Osteoblast (primary cell): ENCODE measurements around the gene DNAI1. TPM values are rescaled to one million over a fixed set of nuclear protein-coding genes. Genes with fewer than 3 reads are reported as not detected.
A peak's percentile ranks its signal among the peaks of the same experiment; 100 is the strongest.

Experiments used
- DNase-seq: peaks from one replicate; pipeline ENCODE4 v3.0.0; 2011; ENCODE audit warnings: low spot score, mixed read lengths; ENCODE audit not compliant: insufficient read length; ENCODE audit errors: missing footprints
- H2AFZ ChIP-seq: 2 replicates; pipeline ENCODE4 v1.6.0; 2011; ENCODE audit warnings: mild to moderate bottlenecking, low read length
- H3K27ac ChIP-seq: 2 replicates; pipeline ENCODE4 v1.5.1; 2011; ENCODE audit warnings: mild to moderate bottlenecking, low read depth, low read length, moderate library complexity
- H3K27me3 ChIP-seq: 2 replicates; pipeline ENCODE4 v1.6.0; 2012; ENCODE audit warnings: mild to moderate bottlenecking, control low read depth, inconsistent platforms, low read length, moderate library complexity; ENCODE audit not compliant: insufficient read depth
- H3K36me3 ChIP-seq: 2 replicates; pipeline ENCODE4 v1.5.1; 2011; ENCODE audit warnings: mild to moderate bottlenecking, low read length, control low read depth, moderate library complexity; ENCODE audit not compliant: insufficient read depth
- H3K4me1 ChIP-seq: 2 replicates; pipeline ENCODE4 v1.5.1; 2011; ENCODE audit warnings: mild to moderate bottlenecking, low read length, control low read depth, moderate library complexity; ENCODE audit not compliant: insufficient read depth
- H3K4me2 ChIP-seq: 2 replicates; pipeline ENCODE4 v1.6.0; 2011; ENCODE audit warnings: mild to moderate bottlenecking, low read length; ENCODE audit not compliant: insufficient read depth
- H3K4me3 ChIP-seq: fragments of 200-600 bp; sonication (generic); 3 replicates; pipeline ENCODE4 v1.5.1; 2012; ENCODE audit warnings: mild to moderate bottlenecking, low read length, inconsistent platforms; ENCODE audit not compliant: insufficient read depth
- H3K79me2 ChIP-seq: 2 replicates; pipeline ENCODE4 v1.6.0; 2012; ENCODE audit warnings: mild to moderate bottlenecking, low read length, control low read depth, inconsistent platforms; ENCODE audit not compliant: insufficient read depth
- H3K9me3 ChIP-seq: 2 replicates; pipeline ENCODE4 v1.5.1; 2011; ENCODE audit warnings: low read depth, low read length, control low read depth
- H4K20me1 ChIP-seq: 2 replicates; pipeline ENCODE4 v1.6.0; 2012; ENCODE audit warnings: mild to moderate bottlenecking, low read length, control low read depth; ENCODE audit not compliant: insufficient read depth
- CTCF ChIP-seq: IDR thresholded peaks from 2 replicates; pipeline ENCODE4 v1.5.1; 2011; ENCODE audit warnings: mild to moderate bottlenecking, low read depth, low read length, moderate library complexity; ENCODE audit errors: extremely low read depth
- total RNA-seq: library from RNA; depleted of rRNA; stranded (reverse); fragments of >200 nt; gene quantifications from 2 replicates; pipeline ENCODE4 v1.2.3, GENCODE V29; 2012

Gene DNAI1
- total RNA-seq, 1 donor, result 47.4 TPM

GRCh38 chr9:34559624-34560455 is 101.2 kb downstream of the DNAI1 start:
- TF ChIP-seq CTCF, result no peak
- H3K36me3 ChIP-seq, result no peaks in the 10 kb centered on the region
- peak overlapping the region; percentile 35 for H3K4me3 ChIP-seq
- H3K79me2 ChIP-seq, result no peaks in the 10 kb centered on the region
- H3K27me3 ChIP-seq, result peaks cover 5% of the 10 kb centered on the region
- H3K9me3 ChIP-seq, result no peaks in the 10 kb centered on the region
- H3K4me2 ChIP-seq, result peak overlapping the region; percentile 37
- no peak overlapping the region for H3K27ac ChIP-seq
- H3K4me1 ChIP-seq, result no peaks in the 10 kb centered on the region
- DNase-seq, result peak; percentile 99
- no peaks in the 10 kb centered on the region for H4K20me1 ChIP-seq
- H2AFZ ChIP-seq, result peak overlapping the region; percentile 5

GRCh38 chr9:34560599-34561214 is 102.1 kb downstream of the DNAI1 start:
- H3K4me3 ChIP-seq, result no peak overlapping the region
- no peaks in the 10 kb centered on the region for H3K4me1 ChIP-seq
- peak; percentile 45 for DNase-seq
- H3K36me3 ChIP-seq, result no peaks in the 10 kb centered on the region
- no peak for TF ChIP-seq CTCF
- no peak overlapping the region for H3K27ac ChIP-seq
- H2AFZ ChIP-seq, result no peak overlapping the region
- H3K9me3 ChIP-seq, result no peaks in the 10 kb centered on the region
- no peaks in the 10 kb centered on the region for H3K79me2 ChIP-seq
- H4K20me1 ChIP-seq, result no peaks in the 10 kb centered on the region
- H3K4me2 ChIP-seq, result peak overlapping the region; percentile 37
- peaks cover 5% of the 10 kb centered on the region for H3K27me3 ChIP-seq

GRCh38 chr9:34562135-34562745 is 103.6 kb downstream of the DNAI1 start:
- TF ChIP-seq CTCF, result peak; percentile 49
- no peak overlapping the region for H3K4me3 ChIP-seq
- no peak overlapping the region for H3K27ac ChIP-seq
- H3K27me3 ChIP-seq, result peaks cover 7% of the 10 kb centered on the region
- H2AFZ ChIP-seq, result no peak overlapping the region
- H4K20me1 ChIP-seq, result no peaks in the 10 kb centered on the region
- no peaks in the 10 kb centered on the region for H3K79me2 ChIP-seq
- no peaks in the 10 kb centered on the region for H3K9me3 ChIP-seq
- no peaks in the 10 kb centered on the region for H3K4me1 ChIP-seq
- H3K36me3 ChIP-seq, result no peaks in the 10 kb centered on the region
- H3K4me2 ChIP-seq, result no peak overlapping the region
- no peak for DNase-seq

GRCh38 chr9:34563262-34563661 is 104.7 kb downstream of the DNAI1 start:
- Histone ChIP-seq H3K36me3 (no peaks in the 10 kb centered on the region), H3K4me3 (no peak overlapping the region), H3K4me2 (no peak overlapping the region), H3K79me2 (no peaks in the 10 kb centered on the region), H3K27ac (no peak overlapping the region), H2AFZ (no peak overlapping the region), H3K4me1 (no peaks in the 10 kb centered on the region), H3K9me3 (no peaks in the 10 kb centered on the region), H4K20me1 (no peaks in the 10 kb centered on the region), H3K27me3 (peaks cover 11% of the 10 kb centered on the region)
- no peak for TF ChIP-seq CTCF
- DNase-seq, result no peak
